ENCODE data around the gene KDELR1.
"Not testable (repeated sequence)": the region's sequence is repeated elsewhere in the genome, so short reads cannot be mapped to it uniquely, and the experiment has no call there.

Gene KDELR1

DNA sequence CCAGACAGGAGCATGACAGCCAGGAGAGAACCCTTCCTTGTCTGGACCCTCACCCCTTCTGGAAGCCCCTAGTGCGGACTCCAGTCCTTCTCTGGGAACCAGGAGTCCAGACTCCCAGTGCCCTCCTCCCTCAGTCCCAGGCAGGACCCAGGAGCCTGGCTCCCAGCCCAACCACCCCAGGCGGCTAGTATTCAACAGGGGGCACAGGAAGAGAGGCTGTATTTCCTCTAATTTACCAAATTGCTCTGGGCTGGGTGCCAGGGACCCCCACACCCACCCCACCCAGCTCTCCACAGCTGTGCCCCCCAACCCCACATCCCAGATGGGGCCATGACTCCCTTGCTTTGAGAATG lies 5.4 kb upstream of the KDELR1 start:
- DNase-seq = no peak

DNA sequence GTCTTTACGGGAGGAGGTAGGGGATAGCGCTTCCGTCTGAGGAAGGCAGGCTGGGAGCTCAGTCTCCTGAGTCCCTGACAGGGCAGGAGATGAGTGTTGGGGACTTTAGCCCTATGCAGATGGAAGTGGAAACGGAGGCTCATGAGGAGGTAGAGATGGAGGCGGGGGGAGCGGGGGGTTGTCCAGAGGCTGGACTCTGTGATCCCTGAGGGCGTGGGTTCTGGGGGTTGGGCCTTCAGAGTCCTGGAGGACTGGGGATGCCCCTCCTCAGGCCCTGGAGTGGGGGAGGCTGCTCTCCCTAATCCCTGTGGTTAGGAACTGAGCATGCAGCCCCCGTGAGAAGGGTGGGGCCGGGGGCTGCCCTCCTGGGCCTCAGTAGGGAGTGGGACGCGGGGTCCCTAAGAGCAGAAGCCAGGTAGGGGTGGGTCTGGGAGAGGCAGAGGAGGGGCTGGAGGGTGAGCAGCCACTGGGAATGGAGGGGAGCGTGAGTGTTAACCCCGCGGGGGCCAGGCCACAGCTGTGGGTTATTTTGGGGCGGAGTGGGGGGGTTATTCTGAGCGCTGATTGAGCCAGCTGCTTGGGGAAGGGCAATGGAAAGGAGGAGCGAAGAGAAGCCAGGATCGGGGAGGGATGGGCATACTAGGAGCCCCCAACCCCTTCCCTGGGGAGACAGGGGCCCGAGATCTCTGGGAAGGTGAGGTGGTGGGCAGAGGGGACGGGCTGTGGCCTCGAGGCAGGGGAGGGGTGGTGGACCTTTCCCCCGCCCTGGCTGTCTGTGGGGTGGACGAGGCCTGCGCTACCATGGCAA lies 4.9 kb upstream of the KDELR1 start:
- no peak for DNase-seq

DNA sequence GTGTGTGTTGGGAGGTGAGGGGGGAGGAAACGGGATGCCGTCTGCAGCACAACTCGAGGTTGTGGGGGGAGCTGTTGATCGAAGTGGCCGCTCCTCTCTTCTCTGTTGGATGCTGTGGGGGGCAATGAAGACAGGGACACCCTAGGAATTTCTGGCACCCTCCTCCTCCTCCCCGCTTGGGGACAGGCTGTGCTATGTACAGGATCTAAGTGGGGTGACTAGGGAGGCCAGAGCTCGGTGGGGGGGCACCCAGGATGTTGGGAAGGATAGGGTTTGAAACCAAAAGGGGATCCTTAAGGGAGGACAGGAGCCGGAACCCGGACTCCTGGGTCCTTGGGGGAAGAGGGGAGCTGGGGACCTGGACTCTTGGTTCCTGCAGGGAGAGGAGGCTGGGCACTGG lies 4.1 kb upstream of the KDELR1 start:
- no peak for DNase-seq

DNA sequence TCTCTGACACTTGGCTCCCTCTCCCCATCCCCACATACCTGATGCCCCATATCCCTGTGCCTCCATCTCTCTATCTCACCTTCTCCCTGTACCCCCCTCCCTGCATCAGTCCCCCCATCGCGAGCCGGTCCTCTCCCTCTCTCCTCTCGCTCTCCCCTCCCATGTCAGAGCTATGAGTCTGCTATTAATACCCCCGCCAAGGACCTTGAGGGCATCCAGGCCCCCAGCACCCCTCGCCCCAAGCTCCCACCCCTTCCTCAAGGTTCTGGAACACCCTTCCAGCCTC lies 3.8 kb upstream of the KDELR1 start:
- no peak for DNase-seq

DNA sequence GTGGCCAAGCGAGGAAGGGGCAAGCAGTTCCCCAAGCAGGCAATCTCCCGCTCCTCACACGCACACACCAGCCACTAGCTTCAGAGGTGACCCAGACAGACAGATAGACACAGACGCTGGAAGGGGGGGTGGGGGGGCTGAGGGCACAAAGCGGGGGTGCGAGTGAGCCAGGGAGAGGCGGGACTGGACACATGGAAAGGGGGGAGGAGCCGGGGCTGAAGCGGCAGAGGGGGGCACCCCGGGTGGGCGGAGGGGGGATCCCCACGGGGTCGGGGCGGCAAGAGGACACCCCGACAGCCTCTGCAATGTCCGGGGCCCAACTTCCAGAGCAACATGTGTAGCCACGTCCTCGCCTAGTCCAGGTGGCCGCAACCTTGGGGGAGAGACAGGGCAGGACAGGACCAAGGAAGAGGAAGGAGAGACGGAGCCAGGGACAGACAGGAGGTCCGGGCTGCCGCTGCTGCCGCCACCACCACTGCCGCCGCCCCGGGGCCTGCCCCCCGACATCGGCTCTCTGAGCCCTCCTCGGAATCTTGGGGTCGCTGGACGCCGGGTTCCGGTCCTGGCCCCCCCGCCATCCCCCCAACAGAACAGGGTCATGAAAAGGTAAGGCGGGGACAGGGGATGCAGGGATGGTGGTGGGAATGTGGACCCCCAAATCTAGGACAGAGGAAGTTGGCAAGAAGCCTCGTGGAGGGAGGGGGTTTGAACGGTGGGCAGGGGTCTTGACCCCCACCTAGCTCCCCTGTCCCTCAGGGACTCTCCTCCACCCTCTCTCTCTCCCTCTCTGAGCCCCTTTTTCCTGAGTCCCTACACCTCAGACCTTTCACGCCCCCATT lies 3.2 kb upstream of the KDELR1 start:
- no peak for DNase-seq

DNA sequence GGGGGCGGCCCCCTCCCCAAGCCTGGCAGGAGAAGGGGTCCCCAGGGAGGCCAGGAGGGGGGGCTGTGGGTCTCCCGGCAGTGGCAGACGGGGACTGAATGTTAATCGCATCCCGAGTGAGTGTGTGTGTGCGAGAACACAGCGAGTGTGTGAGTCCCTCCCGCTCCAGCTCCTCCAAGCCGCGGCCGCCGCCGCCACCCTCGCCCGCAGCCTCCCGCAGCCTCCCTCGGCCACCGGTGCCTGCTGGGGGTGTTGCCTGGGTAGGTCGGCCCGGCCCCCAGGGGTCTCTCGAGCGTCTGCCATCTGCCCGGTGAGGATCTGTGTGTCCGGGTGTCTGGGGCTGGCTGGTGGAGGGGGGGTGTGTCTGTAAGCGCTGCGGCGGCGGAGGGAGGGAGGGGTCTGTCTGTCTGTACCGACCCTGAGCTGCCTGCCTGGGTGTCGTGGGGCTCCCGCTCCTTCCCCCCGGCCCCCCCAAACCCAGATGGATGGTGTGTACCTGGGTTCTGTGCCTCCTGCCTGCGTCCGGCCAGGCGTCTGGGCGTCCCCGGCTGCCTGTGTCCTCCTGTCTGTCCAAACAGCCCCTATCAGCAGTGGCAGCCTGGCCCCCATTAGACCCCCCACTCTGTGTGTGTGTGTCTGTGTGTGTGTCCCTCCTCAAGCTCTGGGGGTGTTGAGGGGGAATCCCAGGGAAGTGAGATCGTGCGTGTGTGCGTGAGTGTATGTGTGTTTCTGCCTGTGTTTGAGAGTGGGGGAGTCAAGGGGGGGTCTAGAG lies 2.4 kb upstream of the KDELR1 start, which contains the start of gene GRIN2D:
Gene GRIN2D, plus strand, starts transcription at position 110 of the 772 bp plus-strand sequence. CDS start 4,725 bp downstream, outside the sequence.
- DNase-seq = peak; percentile 36

DNA sequence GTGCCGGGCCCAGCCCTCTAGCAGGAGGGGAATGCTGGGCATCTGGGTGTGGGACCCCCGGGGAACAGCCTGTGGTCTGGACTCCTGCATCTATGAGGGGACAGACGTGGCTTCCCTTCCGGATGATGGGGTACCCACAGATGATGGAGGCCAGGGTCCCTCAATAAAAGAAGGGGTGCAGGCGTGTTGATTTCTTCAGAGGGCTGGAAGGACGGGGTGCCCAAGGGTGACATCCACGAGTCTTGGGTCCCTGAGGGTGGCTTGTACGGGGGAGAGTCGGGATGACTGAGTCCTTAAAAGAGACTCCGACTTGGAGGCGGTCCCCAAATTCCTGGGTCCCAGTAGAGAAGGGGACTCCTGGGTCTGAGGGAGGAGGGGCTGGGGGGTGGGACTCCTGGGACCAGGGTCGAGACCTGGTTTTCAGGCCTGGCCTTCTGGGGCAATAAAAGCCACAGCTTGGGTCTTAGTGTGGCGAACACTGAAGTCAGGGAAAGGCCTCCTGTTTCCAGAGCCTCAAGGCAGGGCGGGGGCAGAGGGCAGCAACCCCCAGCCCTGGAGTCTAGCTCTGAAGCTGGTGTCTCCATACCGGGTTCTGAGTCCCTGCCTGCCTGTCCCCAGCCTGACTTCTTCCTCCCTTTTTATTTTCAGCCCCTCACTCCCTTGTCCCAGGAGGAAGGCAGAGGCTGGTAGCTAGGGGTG lies 1.7 kb upstream of the KDELR1 start:
- DNase-seq = no peak

DNA sequence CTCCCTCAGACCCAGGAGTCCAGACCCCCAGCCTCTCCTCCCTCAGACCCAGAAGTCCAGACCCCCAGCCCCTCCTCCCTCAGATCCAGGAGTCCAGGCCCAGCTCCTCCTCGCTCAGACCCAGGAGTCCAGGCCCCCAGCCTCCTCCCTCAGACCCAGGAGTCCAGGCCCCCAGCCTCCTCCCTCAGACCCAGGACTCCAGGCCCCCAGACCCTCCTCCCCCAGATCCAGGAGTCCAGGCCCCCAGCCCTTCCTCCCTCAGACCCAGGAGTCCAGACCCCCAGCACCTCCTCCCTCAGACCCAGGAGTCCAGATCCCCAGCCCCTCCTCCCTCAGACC lies 624 bp upstream of the KDELR1 start:
- DNase-seq = not testable (repeated sequence)

DNA sequence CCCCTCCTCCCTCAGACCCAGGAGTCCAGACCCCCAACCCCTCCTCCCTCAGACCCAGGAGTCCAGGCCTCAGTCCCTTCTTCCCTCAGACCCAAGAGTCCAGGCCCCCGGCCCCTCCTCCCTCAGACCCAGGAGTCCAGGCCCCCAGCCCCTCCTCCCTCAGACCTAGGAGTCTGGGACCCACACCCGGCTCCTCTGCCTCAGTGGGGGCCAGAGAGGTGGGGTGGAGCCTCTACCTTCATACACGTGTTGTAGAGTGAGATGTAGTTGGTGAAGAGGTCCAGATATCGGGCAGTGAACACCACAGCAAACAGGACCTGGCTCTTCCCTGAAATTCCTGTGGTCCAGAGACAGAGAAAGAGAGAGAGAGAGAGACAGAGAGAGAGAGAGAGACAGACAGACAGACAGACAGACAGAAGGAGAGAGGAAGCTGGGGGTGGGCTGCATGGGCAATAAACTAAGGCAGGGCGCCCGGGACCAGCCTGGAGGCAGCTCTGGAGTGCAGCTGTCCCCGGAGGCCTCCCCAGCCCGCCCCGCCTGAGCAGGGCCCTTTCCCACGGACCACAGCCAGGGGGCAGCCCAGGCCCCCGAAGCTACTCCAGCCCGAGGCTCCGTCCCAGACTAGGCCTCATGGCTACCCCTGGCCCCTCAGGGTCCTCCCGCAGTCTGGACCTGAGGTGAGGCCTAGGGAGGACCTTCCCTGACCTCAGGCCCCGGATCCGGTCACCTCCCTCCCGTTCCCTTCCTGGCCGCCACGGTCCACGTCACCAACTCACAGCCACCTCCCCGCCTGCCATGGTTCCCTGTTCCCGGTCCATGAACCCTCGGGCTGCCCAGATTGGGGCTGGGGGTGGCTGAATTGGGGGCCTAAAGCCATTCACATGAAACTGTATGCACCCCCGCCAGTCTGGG lies 907 bp downstream of the KDELR1 start:
- peak; percentile 61 for DNase-seq

DNA sequence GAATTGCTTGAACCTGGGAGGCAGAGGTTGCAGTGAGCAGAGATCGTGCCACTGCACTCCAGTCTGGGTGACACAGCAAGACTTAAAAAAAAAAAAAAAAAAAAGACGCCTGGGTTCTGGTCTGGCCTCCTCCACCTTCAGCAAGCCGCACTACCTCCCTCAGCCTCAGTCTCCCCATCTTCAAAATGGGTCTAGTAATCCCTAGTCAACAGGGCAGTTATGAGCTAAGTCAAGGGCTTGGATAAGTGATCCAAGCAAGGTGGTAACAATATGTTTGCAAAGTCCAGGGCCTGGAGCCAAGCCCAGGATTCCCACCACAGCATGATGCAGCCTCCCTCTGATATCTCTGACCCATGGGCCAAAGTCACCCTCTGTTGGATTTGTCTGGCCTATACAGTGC lies 4.4 kb downstream of the KDELR1 start:
- no peak for DNase-seq

DNA sequence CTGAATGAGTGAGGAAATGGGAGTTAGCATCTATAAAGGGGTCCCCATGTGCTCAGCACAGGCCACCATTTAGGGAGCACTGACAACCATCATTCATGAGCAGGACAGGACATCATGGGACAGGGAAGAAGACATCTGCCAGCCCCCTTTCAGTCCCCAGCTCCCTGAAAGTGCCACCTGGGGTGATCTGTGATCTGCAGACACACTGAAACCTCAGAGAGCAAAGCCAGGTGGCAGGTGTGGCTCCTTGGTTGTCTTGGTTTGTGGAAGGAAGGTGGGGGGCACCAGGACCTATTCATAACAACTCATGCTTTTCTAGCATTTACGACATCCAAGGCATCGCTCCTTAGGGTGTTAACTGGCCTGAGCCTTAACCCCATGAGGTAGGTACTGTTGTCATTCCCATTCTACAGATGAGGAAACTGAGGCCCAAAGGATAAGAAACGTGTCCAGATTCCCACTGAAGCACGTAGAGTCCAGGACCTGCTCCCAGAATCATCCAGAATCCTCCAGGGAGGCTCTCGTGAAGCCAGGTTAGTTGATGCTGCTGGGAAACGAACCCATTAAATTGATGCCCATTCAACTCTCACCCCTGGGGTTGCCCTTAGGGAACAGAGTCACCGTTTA lies 5.8 kb downstream of the KDELR1 start:
- DNase-seq = no peak

DNA sequence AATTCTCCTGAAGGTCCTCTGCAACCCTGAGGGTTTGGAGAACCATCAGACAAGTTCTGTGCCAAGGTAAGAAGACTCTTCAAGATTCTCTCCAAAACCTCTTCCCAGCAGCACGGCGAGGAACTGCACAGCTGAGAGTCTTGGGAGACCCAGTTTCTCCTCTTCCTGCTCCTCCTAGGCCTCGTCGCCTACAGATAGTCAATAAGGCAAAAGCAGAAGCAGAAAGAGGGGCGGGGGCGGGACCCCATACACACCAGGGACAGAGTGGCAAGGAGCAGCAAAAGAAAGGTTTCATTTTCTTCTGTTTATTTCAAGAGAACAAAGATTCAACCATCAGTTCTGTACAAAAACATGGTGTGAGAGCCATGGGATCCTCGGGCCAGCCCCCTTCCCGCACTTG lies 9.1 kb downstream of the KDELR1 start:
- no peak for DNase-seq

DNA sequence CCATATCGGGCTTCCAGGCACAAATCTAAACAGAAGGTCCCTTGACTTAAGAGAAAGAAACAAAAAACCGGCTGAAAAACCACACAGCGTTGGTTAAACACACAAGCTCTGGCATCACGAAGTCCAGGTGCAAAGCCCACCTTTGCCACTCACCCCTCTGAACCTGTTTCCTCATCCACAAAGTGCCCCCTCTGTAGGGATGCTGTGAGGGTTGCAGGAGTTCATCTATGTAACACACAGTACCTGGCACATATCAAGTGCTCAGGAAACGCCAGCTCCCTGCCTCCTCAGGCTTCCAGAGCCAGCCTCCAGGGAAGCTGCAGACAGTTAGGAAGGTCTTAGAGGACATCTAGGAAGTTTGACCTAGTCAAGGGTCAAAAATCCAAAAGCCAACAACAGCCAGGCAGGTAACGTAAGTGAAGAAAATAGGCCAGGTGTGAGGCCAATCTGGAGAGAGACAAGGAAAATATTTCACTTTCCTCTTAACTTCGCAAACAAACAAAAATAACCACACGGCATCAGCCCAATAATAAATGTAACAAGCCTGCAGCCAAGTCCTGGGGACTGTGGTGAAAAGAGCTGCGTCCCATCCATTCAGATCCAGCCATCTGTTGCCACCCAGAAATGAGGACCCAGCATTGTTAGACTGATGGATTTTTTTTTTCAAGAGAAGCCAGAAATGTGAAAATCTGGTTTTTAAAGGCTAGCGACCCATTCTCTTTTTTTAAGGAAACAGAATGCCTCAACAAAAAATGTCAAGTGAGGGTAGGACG lies 10.0 kb downstream of the KDELR1 start:
- no peak for DNase-seq

DNA sequence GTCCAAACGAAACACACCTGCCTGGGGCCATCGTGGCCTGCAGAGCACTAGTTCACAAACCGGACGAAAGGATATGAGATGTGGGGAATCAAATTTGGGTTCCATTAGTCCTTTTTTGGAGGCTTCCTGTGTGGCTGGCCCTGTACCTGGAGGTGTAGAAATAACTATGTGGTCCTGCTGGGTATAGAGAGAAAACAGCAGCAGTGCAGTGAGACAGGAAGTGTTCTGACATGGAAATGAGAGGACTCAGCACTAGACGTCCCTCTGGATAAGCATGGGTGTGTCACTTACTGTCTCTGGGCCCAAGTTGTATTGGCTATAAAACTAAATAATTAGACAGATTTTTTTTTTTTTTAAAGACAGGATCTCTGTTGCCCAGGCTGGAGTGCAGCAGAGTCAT lies 12.3 kb downstream of the KDELR1 start:
- no peak for DNase-seq

DNA sequence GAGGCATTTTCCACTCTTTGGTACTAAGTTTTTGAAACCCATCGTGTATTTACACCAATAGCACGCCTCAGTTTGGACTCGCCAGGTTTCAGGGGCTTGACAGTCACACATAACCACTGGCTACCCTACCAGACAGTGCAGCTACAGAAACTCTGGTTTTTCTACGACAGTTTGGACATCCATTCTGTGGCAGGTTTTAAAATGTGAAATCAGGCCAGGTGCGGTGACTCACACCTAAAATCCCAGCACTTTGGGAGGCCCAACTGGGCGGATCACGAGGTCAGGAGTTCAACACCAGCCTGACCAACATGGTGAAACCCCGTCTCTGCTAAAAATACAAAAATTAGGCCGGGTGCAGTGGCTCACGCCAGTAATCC lies 13.2 kb downstream of the KDELR1 start:
- DNase-seq = no peak

DNA sequence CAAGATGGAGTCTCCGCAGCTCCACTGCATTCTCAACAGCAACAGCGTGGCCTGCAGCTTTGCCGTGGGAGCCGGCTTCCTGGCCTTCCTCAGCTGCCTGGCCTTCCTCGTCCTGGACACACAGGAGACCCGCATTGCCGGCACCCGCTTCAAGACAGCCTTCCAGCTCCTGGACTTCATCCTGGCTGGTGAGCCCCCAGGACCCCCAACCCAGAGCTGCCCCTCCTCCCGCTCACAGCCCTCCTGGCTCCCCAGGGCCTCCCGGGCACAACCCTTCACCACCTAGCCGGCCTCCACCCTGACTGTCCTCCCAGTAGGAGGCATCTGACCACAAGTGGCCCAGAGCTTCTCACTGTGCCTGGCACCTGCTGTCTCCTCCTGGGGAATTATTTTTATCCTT lies 17.8 kb downstream of the KDELR1 start:
- DNase-seq = no peak

DNA sequence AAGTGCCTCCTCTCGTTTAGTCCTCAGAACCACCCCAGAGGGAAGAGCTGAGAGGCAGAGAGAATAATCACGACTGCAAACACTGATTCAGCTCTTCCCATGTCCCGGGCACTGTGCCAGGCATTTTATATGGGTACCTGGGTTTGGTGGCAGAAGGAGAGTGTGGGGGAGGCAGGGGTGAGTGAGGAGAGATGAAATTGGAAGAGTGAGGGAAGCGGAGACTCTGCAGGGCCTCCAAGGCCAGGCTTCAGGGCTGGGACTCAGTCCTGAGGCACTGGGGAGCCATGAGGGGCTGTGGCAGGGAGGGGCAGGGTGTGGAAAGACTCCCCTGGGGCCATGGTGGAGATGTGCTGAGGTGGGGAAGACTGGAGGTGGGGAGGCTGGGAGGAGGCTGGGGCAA lies 18.4 kb downstream of the KDELR1 start:
- no peak for DNase-seq

DNA sequence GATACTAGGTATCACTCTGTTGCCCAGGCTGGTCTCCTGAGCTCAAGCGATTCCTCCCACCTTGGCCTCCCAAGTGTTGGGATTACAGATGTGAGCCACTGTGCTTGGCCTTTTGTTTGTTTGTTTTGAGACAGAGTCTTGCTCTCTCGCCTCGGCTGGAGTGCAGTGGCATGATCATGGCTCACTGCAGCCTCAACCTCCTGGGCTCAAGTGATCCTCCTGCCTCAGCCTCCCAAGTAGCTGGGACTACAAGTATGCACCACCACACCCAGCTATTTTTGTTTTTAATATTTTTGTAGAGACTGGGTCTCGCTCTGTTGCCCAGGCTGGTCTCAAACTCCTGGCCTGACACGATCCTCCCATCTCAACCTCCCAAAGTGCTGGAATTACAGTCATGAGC lies 19.6 kb downstream of the KDELR1 start:
- DNase-seq = not testable (repeated sequence)

DNA sequence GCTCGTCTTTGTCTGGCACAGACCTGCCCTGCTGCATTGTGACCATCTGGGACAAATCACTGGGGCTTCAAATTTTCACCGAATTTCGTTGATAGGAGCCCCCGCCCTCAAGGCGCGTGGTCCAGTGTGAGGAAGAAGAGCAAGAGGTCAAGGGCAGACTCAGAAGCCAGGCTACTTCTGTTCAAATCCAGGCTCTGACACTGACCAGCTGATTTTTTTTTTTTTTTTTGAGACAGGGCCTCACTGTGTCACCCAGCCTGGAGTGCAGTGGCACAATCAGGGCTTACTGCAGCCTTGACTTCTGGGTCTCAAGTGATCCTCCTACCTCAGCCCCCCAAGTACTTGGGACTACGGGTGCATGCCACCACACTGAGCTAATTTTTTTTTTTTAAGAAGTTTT lies 20.0 kb downstream of the KDELR1 start:
- no peak for DNase-seq

DNA sequence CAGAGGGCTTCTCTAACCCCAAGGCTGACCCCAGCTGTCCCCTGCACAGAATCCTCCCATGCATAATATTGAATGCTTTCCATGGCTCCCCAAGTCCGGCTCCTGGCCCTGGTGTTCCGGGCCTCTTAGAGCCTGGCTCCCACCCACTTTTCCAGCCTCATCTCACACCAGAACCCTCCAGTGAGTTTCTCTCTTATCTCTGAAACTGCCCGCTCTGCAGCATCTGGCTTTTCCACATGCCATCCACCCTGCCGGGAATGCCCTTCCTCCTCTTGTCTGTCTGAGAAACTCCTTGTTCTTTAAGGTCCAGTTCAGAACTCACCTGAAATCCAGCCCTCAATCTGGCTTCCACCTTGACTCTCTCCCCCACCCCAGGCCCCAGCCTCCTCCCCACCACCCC lies 20.4 kb downstream of the KDELR1 start:
- no peak for DNase-seq

DNA sequence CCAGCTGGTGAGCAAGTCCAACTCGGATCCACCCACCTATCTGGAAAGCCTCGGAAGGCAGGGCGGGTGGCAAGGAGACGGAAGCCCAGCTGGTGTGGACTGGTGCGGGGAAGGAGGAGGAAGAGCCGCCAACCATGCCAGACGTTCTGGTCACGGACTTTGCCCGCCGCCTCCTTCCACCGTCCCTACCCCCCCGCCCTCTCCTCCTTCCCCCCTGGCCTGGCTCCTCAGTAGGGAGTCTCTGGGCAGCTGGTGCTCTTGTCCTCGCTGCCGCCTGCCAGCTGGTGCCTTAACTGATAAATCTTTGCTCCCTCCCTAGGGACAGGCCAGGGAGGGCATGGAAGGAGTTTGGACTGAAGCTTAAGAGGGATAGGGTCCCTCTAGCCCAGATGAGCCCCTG lies 22.4 kb downstream of the KDELR1 start:
- no peak for DNase-seq

All from activated naive CD4-positive, alpha-beta T cell treated with anti-CD3 and anti-CD28 coated beads, Interleukin-2, amount 50 U/mL, for 16 hours (primary cell).